HG02610 (cell line): ENCODE measurements around the gene CDH18.

Experiments
- ATAC-seq: cut with Tn5 transposase; IDR thresholded peaks from one replicate; pipeline ENCODE4 v1.9.1; 2021; ENCODE audit warnings: mild to moderate bottlenecking, moderate library complexity; ENCODE audit not compliant: unreplicated experiment

CDH18 gene, protein sequence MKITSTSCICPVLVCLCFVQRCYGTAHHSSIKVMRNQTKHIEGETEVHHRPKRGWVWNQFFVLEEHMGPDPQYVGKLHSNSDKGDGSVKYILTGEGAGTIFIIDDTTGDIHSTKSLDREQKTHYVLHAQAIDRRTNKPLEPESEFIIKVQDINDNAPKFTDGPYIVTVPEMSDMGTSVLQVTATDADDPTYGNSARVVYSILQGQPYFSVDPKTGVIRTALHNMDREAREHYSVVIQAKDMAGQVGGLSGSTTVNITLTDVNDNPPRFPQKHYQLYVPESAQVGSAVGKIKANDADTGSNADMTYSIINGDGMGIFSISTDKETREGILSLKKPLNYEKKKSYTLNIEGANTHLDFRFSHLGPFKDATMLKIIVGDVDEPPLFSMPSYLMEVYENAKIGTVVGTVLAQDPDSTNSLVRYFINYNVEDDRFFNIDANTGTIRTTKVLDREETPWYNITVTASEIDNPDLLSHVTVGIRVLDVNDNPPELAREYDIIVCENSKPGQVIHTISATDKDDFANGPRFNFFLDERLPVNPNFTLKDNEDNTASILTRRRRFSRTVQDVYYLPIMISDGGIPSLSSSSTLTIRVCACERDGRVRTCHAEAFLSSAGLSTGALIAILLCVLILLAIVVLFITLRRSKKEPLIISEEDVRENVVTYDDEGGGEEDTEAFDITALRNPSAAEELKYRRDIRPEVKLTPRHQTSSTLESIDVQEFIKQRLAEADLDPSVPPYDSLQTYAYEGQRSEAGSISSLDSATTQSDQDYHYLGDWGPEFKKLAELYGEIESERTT

DNA sequence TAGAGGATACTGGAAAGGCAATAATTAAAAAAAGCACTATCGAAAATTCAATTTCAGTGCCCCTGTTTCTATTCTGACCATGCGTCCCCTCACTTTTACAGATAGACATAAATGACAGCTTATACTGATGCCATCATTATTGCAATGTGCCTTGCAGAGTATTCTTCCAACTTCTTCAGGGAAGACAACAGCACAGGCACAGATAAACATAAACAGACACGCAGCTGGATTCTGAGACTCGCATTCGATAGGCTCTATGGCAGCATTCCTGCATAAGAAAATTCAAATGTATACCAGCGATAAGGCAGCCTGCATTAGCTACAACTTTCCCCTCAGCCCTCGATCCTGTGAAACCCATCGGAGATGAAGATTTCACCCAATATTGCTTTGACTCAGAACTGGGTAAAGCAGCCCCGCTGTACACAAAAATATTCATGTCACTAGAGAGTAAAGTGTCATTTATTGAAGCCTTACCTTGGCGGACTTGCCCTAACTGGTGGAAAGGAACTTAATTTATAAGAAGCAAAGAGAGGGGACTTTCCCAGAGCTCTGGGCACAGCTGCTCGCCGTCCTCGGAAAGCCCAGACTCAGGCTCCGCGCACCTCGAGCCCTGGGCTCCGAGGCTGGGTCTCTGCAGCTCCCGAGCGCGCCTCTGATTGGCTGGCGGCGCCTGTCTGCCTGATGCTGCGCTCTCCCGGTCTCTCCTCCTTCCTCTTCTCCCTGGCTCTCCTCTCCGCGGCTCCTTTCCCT is at the start of gene CDH18:
CDH18 (minus strand) TSS at position 589 of the 750 bp plus-strand sequence. CDS start 149,214 bp downstream, outside the sequence.
- ATAC-seq: peak; percentile 89

DNA sequence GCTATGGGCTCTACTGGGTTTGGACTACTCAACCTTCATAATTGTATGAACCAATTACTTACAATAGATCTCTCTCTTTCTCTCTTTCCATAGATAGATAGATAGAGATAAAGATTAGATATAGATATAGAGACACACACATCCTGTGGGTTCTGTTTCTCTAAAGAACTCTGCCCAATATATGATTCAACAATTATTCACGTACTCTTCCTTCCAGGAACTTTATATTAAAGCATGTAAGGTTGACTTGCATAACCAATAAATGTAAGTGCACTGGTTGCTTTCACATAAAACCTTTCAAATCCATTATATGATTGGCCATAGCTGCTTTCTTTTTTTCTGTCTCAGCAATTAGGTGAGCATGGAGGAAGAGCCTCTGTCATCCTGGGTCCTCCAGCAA is 46.7 kb upstream of the CDH18 start:
- ATAC-seq: no peak

DNA sequence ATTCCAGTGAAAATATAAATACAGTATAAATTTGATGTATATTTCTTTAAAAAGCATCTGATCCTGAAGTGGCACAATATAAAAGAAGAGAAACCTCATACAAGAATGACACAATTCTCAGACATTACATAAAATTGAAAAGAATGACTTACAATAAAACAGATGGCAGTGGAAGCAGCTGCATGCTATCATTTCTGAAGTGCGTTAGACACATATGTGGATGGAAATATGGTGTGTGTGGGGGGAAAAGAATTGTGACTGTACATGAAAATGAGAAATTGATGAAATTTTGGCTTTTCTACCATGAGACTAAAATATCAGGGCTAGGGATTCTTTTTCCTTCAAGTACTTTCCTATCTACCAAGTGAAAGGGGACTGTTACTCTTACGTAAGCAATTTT is 45.9 kb upstream of the CDH18 start:
- ATAC-seq: no peak

DNA sequence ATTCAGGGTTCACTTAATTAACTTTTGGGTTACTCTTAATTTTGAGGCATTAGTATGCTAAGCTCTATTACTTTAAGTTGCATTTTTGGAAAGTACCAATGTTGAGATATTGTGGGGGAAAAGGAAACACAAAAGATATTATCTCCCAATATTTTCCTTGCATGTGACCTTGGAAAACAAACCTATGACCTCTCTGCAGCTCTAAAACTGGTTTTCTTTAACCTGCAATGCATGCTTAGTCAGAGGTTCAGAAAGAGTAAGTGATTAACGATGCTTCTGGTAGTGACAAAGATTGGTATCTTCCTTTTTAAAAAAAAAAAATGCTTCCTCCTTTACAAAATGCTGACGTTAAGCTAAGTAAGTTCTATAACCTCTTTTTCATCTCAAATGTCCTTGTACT is 44.9 kb upstream of the CDH18 start:
- ATAC-seq: no peak

DNA sequence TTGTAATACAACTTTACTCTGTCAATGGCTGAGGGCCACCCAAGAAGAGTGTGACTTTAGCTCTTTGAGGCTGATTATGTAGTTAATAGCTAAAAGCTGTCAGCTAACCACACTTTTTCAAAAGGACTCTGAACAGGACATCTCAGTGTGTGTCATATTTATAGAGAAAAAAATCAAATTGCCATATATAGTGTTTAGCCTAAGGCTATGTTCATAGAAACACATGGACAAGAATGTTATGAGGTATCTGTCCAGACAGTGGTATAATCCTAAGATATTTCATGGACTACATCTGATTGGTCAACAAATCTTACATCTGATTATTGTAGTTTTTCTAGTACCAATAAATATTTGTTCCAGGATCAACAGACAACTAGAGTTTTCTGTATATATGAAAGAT is 42.1 kb upstream of the CDH18 start:
- no peak for ATAC-seq

DNA sequence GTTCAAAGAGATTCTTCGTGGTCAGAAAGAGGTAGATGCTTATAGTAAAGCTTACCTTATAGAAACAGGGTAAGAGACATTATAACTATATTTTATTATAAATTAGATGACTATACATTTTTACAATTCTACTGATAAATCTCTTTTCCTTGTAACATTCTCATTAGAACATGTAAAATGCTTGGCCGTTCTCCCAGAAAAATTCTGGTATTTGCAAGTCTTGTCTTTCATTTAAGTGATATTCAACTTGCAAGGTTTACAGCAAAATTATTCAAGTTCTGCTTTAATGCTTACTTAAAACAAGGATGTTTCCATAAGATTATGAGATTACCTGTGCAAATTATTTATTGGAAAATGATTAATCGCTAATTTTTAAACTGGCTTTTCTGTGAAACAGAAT is 41.3 kb upstream of the CDH18 start:
- ATAC-seq: no peak

DNA sequence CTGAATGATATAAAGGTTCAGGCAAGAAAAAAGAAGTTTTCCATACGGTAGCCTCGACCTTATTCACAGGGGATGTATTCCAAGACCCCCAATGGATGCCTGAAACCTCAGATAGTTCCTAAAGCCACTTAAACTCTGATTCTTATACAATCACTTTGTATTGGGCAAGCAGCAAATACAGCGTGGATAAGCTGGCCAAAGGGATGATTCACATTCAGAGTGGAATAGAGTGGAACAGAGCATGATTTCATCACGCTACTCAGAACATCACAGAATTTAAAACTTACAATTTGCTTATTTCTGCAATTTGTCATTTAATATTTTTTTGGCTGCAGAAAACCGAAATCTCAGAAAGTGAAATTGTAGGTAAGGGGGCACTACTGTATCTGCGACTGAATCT is 40.5 kb upstream of the CDH18 start:
- ATAC-seq: no peak

DNA sequence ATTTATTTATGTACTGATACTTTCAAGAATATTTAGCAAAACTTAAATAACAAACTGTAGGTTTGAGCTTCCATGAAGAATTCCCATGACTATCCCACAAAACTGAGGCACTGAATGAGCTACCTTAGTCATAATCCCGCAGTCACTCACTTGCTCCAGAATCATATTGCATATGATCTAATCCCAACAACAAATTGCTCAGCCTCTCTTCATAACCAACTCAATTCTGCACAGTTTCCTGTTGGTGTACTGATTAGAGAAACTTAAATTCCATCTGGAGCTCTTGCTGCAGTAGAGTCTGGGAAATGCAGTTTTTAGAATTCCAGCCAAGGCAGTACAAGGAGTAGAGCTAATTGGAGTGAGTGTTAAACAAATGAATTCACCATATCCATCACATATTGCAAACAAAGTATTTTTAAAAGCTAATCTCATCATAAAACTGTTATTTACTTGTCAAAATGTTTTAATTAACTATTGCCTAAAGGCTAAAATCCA is 35.7 kb upstream of the CDH18 start:
- no peak for ATAC-seq

DNA sequence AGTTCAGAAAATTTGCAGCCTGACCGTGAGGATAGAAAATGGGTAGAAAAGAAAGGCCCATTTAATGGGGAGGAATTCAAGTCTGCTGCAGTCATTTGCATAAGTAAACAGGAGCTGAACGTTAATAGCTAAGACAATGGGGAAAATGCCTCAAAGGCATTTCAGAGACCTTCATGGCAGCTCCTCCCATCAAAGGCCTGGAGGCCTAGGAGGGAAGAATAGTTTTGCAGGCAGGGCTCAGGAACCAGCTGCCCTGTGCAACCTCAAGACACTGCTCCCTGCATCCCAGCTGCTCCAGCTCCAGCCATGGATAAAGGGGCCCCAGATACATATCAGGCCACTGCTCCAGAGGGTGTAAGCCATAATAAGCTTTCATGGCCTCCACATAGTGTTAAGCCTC is 32.2 kb upstream of the CDH18 start:
- ATAC-seq: no peak

DNA sequence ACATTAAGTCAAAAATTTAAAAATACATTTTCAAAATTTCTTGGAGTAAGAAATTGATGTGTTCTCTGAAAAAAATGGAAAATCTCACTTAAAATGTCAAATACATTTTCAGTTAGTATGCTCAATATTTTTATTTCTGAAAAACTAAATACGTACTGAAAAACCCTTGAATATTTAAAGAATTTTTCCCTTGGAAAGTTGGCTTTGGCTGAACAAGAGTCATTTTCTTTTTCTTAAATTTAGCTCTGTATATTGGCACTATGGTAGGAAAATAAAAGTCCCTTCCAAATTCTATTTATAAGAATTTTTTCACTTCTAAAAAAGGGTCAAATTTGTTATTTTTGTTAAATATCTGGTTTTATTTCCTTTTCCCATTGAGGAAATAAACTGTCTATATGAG is 29.0 kb upstream of the CDH18 start:
- no peak for ATAC-seq

DNA sequence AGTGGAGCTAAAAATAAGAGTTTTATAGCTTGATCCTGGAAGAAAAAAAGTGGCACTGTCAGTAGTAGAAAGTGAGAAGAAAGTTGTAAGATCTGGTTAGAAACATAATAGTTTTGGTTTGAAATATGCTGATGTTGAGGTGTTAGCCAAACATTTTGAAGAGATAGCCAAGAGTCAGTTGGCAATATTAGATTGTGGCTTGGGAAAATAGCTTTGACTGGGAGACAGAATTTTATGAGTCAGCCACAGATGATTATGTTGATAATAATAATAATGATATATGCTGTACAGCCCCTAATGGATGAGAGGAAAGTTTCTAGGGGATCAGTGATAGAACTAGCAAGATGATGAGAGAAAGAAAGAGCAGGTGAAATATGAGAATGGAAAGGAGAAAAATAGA is 12.4 kb upstream of the CDH18 start:
- ATAC-seq: no peak

DNA sequence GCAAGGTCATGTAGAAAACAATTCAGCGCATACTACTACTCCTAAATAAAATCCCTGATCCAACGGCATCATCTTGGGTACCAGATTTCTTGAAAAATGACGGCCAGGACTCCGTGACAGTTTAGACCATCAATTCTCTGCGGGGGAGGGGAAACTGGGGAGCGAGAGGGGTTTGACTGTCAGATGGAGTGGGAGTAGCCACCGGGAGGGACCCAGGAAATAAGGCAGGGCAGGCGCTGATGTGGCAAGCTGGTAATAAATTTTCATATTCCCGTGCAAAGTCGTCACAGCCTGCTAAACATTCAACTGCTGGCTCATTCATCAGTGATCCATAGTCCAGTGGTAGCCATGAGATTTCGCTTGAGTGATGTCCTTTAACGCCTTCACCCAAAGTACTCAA is 457 bp upstream of the CDH18 start:
- ATAC-seq: no peak

DNA sequence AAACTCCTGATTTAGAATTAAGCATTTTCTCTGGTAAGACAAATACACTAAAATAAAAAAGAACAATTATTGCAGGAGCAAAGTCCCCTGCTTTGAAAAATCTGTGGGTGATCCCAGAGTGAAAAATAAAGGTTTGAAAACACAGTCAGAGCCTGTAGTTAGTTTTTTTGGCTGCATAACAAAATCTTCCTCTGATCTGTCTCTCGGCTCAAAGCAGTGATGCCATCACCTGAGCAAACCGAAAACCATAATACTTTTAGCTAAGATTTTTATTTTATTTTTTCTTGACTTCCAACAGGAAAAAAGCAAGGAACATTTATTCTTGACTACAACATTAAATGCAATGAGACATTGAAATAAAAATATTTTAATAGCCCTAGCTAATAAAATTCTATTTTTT is 1.2 kb downstream of the CDH18 start:
- ATAC-seq: no peak

DNA sequence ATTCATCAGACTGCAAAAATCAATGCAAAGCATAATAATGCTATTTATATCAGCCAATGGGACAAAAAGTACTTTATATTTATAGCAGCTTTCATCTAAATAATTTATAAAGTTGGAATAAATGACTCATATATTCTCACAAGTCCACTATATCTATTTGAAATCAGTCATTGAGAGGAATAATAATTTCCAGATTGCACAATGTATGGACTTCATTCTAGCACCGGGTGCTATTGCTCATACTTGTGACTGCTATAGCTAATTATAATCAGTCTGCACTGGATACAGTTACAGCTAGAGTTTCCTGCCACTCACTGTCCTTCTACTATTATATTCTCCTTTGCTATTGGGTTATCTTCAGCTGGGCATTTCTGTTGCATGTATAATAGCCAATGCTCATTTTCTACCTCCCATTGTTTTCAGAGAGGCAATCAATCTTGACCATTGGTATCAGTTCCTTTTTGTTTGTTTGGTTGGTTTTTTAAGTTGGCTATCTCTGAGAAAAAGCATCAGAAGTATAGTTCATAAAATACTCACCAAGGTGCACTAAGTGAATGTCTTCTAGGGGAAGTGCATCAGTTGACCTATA is 1.9 kb downstream of the CDH18 start:
- no peak for ATAC-seq

DNA sequence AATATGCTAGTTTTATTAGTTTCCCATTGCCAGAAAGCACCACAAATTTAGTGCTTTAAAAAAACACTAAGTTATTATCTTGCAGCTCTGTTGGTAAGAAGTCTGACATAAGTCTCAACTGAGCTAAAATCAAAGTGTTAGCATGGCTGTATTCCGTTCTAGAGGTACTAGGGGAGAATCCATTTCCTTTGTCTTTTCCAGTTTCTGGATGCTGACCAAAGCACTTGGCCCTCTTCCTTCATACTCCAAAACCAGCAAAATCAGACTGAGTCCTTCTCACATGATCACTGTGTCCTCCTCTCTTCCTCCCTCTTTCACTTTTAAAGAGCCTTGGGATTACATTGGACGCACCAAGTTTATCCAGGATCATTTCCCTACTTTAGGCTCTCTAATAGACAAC is 9.5 kb downstream of the CDH18 start:
- no peak for ATAC-seq

DNA sequence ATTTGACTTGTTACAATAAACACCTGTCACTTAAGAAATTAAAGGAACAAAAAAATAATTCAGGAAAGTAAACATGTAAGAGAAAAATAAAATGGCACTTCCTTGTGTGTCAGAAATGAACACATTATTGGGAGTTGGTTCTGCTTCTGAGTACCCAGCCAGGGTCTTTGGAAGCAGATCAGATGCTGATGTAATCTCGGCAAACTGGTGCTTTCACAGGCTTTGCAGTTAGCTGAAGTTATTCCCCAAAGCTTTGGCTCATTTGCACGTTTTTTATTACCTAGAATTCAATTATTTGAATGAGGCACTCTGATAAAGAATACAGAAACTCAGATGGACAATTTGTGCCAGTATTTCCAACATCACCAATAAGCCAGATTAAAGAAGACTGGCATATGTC is 10.9 kb downstream of the CDH18 start:
- no peak for ATAC-seq

DNA sequence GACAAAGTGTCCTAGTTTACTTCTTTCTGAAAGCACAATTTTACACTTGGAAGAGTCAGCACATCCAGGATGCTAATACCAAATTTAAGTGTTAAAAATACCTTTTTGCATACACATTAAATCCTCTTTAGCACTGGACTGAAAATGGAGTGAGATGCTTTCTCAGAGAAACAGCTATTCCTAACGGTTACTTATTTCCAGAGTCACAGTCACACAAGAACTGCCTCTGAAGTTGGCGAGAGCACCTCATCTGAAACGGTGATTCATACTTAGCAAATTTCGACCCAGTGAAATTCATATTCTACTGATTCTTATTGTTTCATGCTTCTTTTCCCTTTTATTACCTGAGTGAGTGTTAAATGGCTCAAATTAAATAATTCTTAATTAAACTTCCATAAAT is 12.2 kb downstream of the CDH18 start:
- no peak for ATAC-seq

DNA sequence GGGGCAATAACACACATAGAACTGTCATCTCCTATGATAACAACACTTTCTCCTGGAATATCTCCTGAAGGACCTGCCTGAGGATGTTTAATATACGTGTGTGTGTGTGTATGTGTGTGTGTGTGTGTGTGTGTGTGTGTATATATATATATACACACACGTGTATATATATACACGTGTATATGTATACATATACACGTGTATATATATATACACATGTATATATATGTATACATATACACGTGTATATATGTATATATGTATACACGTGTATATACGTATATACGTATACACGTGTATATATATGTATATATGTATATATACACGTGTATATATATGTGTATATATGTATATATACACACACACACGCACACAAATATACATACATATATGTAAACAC is 27.5 kb downstream of the CDH18 start:
- no peak for ATAC-seq

DNA sequence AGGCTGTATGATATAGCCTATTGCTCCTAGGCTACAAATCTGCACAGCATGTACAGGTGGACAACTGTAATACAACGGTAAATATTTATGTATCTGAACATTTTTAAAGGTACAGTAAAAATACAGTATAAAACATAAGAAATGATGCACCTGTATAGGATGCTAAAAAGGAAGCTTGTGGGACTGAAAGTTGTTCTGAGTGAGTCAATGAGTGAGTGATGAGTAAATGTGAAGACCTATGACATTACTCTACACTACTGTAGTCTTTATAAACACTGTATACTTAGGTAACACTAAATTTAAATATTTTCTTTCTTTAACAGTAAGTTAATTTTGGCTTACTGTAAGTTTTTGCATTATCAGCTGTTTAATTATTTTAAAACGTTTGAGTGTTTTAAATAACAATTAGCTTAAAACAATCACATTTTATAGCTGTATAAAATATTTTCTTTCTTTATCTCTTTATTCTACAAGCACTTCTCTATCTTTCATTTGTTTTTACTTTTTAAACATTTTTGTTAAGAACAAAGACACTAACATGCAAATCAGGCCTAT is 28.1 kb downstream of the CDH18 start:
- peak; percentile 60 for ATAC-seq

DNA sequence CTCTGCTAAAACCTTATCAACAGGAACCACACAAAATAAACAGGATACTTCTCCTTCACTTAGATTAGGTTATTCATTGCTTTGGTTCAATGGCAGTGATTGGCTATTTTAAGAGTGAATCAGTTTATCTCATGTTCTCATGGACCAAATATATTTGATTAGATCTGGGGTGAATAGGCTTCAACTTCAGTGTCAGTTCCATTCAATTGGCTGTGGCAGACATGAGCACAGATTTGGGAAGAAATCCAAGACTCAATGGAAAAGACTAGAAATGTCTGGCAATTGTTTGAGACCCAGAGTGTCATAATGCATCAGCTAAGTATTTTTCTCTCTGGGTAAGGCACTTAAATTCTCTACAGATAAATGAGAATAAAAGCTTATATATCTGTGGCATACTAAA is 37.1 kb downstream of the CDH18 start:
- no peak for ATAC-seq

DNA sequence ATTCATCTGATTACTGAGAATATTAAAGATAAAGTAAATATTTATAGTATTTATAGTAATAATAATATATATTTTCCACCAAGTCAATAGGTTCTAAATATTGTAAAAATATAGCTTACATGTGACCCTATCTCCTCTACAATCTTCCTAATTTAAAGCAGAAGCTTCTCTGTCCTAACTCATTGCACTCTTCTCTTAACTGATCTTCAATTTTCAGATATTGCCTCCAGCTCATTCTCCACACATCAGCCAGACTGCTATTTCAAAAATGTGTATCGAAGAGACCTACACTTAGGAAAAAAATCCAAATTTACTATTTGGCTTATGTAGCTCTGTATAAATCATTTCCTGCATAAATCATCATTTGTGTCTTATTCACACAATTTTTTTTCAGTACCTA is 47.8 kb downstream of the CDH18 start:
- ATAC-seq: no peak
